OCI-LY3 (cell line): ENCODE measurements around the gene ESRRG.

Experiments
- H2AFZ ChIP-seq: fragments of 200-600, 300-600 bp; shearing (Covaris generic); 2 replicates; pipeline ENCODE4 v1.6.0; 2014; ENCODE audit warnings: antibody characterized with exemption, low read depth, low read length
- H3K27ac ChIP-seq: fragments of 200-600, 300-600 bp; sonication (generic); 2 replicates; pipeline ENCODE4 v1.5.1; 2014; ENCODE audit warnings: mild to moderate bottlenecking, low read length, moderate library complexity, mixed read lengths
- H3K27me3 ChIP-seq: fragments of 200-600, 300-600 bp; sonication (generic); 2 replicates; pipeline ENCODE4 v1.6.1; 2014; ENCODE audit warnings: low read depth, low read length, mixed read lengths
- H3K36me3 ChIP-seq: fragments of 200-600, 300-600 bp; sonication (generic); replicated peaks from 2 replicates; pipeline ENCODE3; 2014; ENCODE audit warnings: low read depth, low read length, mixed read lengths
- H3K4me1 ChIP-seq: fragments of 300-600, 200-600 bp; sonication (generic); 2 replicates; pipeline ENCODE4 v1.6.1; 2014; ENCODE audit warnings: low read length, mixed read lengths
- H3K4me2 ChIP-seq: fragments of 200-600, 300-600 bp; sonication (generic); 2 replicates; pipeline ENCODE4 v1.6.1; 2014; ENCODE audit warnings: low read length, mixed read lengths
- H3K4me3 ChIP-seq: fragments of 300-600, 200-600 bp; sonication (generic); 2 replicates; pipeline ENCODE4 v1.5.1; 2014; ENCODE audit warnings: antibody characterized with exemption, mild to moderate bottlenecking, low read length, moderate library complexity
- H3K79me2 ChIP-seq: fragments of 300-600, 200-600 bp; shearing (Covaris generic); 2 replicates; pipeline ENCODE4 v1.6.1; 2014; ENCODE audit warnings: mild to moderate bottlenecking, low read length, mixed read lengths
- H3K9ac ChIP-seq: fragments of 300-600, 200-600 bp; shearing (Covaris generic); 2 replicates; pipeline ENCODE4 v1.6.0; 2014; ENCODE audit warnings: mild to moderate bottlenecking, low read length, moderate library complexity
- H3K9me3 ChIP-seq: fragments of 200-600, 300-600 bp; shearing (Covaris generic); 2 replicates; pipeline ENCODE4 v1.6.1; 2014; ENCODE audit warnings: low read length, mixed read lengths; ENCODE audit not compliant: insufficient read depth
- H4K20me1 ChIP-seq: fragments of 200-600, 300-600 bp; sonication (generic); 2 replicates; pipeline ENCODE4 v1.6.1; 2016; ENCODE audit warnings: low read length, mixed read lengths; ENCODE audit not compliant: insufficient read depth
- CTCF ChIP-seq: fragments of 200-600, 300-600 bp; sonication (generic); IDR thresholded peaks from 2 replicates; pipeline ENCODE4 v1.5.1; 2014; ENCODE audit warnings: antibody characterized with exemption, low read length, low read depth
- EZH2phosphoT487 ChIP-seq: fragments of 200-600 bp; shearing (Covaris generic); IDR thresholded peaks from 2 replicates; pipeline ENCODE4 v1.6.1; 2018; ENCODE audit warnings: antibody characterized with exemption, mixed run types, low read depth

Gene ESRRG

GRCh38 chr1:216542741-216543140 lies 180.5 kb downstream of the ESRRG start:
- no peak overlapping the region for H3K4me3 ChIP-seq
- H4K20me1 ChIP-seq, result no peaks in the 10 kb centered on the region
- no peak overlapping the region for H3K9ac ChIP-seq
- H2AFZ ChIP-seq, result no peak overlapping the region
- H3K9me3 ChIP-seq, result no peaks in the 10 kb centered on the region
- TF ChIP-seq EZH2phosphoT487, result no peak
- TF ChIP-seq CTCF, result no peak
- no peaks in the 10 kb centered on the region for H3K4me1 ChIP-seq
- H3K36me3 ChIP-seq, result no peaks in the 10 kb centered on the region
- no peak overlapping the region for H3K4me2 ChIP-seq
- H3K27ac ChIP-seq, result no peak overlapping the region
- no peaks in the 10 kb centered on the region for H3K27me3 ChIP-seq
- H3K79me2 ChIP-seq, result no peaks in the 10 kb centered on the region

DNA sequence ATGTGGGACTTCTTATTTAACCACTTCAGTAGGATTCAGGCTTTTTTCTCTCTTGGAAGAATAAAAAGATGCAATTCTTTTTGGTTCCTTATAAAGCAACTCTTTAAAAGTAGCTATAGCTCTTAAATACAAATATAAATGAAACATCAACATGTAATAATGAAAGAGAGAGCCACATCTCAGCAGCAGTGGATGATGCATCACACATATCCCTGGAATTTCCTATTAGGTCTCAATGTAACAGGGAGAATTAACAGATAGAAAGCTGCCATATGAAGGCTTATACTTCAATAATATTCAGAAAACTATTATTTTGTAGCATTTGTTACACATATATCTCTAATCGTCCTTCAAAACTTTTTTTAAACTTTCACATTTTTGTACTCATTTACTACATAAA lies 181.0 kb downstream of the ESRRG start:
- Histone ChIP-seq H3K4me2 (no peak overlapping the region), H3K27ac (no peak overlapping the region), H2AFZ (no peak overlapping the region), H3K27me3 (no peaks in the 10 kb centered on the region), H3K4me1 (no peaks in the 10 kb centered on the region), H3K9ac (no peak overlapping the region), H3K36me3 (no peaks in the 10 kb centered on the region), H3K9me3 (no peaks in the 10 kb centered on the region), H3K79me2 (no peaks in the 10 kb centered on the region), H4K20me1 (no peaks in the 10 kb centered on the region), H3K4me3 (no peak overlapping the region)
- TF ChIP-seq EZH2phosphoT487 (no peak), CTCF (no peak)

DNA sequence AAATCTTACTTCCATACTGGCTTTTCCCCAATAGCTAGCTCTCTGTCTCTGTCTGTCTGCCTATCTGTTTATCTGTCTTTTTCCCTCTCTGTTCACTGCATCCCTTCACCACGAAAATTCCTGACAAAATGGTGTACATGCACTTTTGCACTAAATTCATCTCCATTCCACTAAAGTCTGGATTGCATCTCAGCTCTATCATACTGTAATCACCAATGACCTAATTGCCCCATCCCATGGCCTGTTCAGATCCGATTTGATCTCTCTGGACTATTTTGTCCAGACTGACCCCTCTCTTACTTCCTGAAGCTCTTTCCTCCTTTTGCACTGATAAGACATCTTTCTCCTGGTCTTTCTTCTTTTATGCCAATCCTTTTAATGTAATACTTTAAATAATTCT lies 187.5 kb downstream of the ESRRG start:
- H2AFZ ChIP-seq, result no peak overlapping the region
- H3K27me3 ChIP-seq, result no peaks in the 10 kb centered on the region
- no peak overlapping the region for H3K4me3 ChIP-seq
- no peaks in the 10 kb centered on the region for H3K9me3 ChIP-seq
- H3K79me2 ChIP-seq, result no peaks in the 10 kb centered on the region
- H3K4me1 ChIP-seq, result no peaks in the 10 kb centered on the region; the same call in 1 of the 2 replicates
- H3K9ac ChIP-seq, result no peak overlapping the region
- no peak overlapping the region for H3K4me2 ChIP-seq
- no peaks in the 10 kb centered on the region for H4K20me1 ChIP-seq
- TF ChIP-seq CTCF (no peak), EZH2phosphoT487 (no peak)
- no peaks in the 10 kb centered on the region for H3K36me3 ChIP-seq
- H3K27ac ChIP-seq, result no peak overlapping the region

- no peaks in the 10 kb centered on the region for H4K20me1 ChIP-seq
- no peaks in the 10 kb centered on the region for H3K36me3 ChIP-seq
- no peak overlapping the region for H2AFZ ChIP-seq
- H3K9me3 ChIP-seq, result no peaks in the 10 kb centered on the region
- H3K4me1 ChIP-seq, result no peaks in the 10 kb centered on the region; the same call in 1 of the 2 replicates
- H3K9ac ChIP-seq, result no peak overlapping the region
- H3K4me2 ChIP-seq, result no peak overlapping the region
- no peaks in the 10 kb centered on the region for H3K79me2 ChIP-seq
- no peak overlapping the region for H3K4me3 ChIP-seq
- H3K27ac ChIP-seq, result no peak overlapping the region
- TF ChIP-seq EZH2phosphoT487 (no peak), CTCF (no peak)
- H3K27me3 ChIP-seq, result no peaks in the 10 kb centered on the region
These were observed 188.2 kb downstream of the ESRRG start for GRCh38 chr1:216535059-216535458.
